Upper lobe of left lung (tissue), 6 donors: Measurements from ENCODE around the gene ZFHX3. TPM values are rescaled to one million over a fixed set of nuclear protein-coding genes. Genes with fewer than 3 reads are reported as not detected.

ENCODE experiments used
- ATAC-seq, 2 donors: fragments of 200-7000 bp; cut with Tn5 transposase; one replicate each; pipeline ENCODE4 v1.9.1; 2022; ENCODE audit warnings: mild to moderate bottlenecking in 2 of 2, moderate library complexity in 2 of 2; ENCODE audit not compliant: low FRiP score in 2 of 2
- DNase-seq, 2 donors: peaks; one replicate each; pipeline ENCODE4 v3.0.0-alpha.2; 2019 to 2020
- H3K27ac ChIP-seq, 4 donors: fragments of 200-600 bp; sonication (generic); one replicate each; pipeline ENCODE4 v1.5.1; 2016 to 2019
- H3K27me3 ChIP-seq, 4 donors: fragments of 200-600 bp; sonication (generic); one replicate each; pipeline ENCODE4 v1.5.1; 2017 to 2019
- H3K36me3 ChIP-seq, 4 donors: fragments of 200-600 bp; sonication (generic); one replicate each; pipeline ENCODE4 v1.5.1; 2016 to 2019
- H3K4me1 ChIP-seq, 4 donors: fragments of 200-600 bp; sonication (generic); one replicate each; pipeline ENCODE4 v1.5.1; 2018 to 2019
- H3K4me3 ChIP-seq, 4 donors: fragments of 200-600 bp; sonication (generic); one replicate each; pipeline ENCODE4 v1.5.1; 2017 to 2019; ENCODE audit warnings: mild to moderate bottlenecking in 2 of 4, moderate library complexity in 1 of 4
- H3K9me3 ChIP-seq, 4 donors: fragments of 200-600 bp; sonication (generic); one replicate each; pipeline ENCODE4 v1.5.1; 2018 to 2019
- CTCF ChIP-seq, 6 experiments: fragments of 450-650 bp in 4 of 6; fragments of 200-600 bp in 2 of 6; sonication (generic) in 2 of 6; IDR thresholded peaks; one replicate each; pipeline ENCODE4 v1.5.1; 2016 to 2019; ENCODE audit warnings: antibody characterized with exemption in 6 of 6
- EP300 ChIP-seq, 4 donors: sonication (generic); formaldehyde crosslinking; IDR thresholded peaks; one replicate each; pipeline ENCODE4 v1.5.1; 2017; ENCODE audit warnings: antibody characterized with exemption in 4 of 4, control low read depth in 2 of 4
- POLR2A ChIP-seq, 4 donors: fragments of 450-650 bp; IDR thresholded peaks; one replicate each; pipeline ENCODE4 v1.5.1; 2016 to 2017; ENCODE audit warnings: antibody characterized with exemption in 4 of 4, mild to moderate bottlenecking in 2 of 4
- POLR2AphosphoS5 ChIP-seq, 2 donors: sonication (generic); formaldehyde crosslinking; IDR thresholded peaks; one replicate each; pipeline ENCODE4 v1.5.1; 2017; ENCODE audit warnings: antibody characterized with exemption in 2 of 2
- WGBS, 2 donors: methylation state at CpG; one replicate each; pipeline ENCODE4 v1.1.5; 2017 to 2018; 5-methylcytosine and 5-hydroxymethylcytosine counted together
- total RNA-seq, 6 donors: library from RNA; depleted of rRNA in 4 of 6; stranded (reverse); fragments of >200 nt in 4 of 6; gene quantifications; one replicate each; pipeline versions ENCODE4 v1.1.0 to v1.2.1, GENCODE V29; 2016 to 2021
- donor health status: DM: no; HTN: no; CAD: no; lungs with moderate emphysema.
- donor health status: DM: no; HTN: yes; CAD: no; lungs with severe emphysema.

Gene ZFHX3
- total RNA-seq, 6 donors from 2014 or later, result 22.4 to 40.3 (median 27.0) TPM

- Histone ChIP-seq H3K9me3 (peaks cover 0 to 6% (median 0%) of the 10 kb centered on the region in 4 donors), H3K27me3 (no peaks in the 10 kb centered on the region), H3K36me3 (no peaks in the 10 kb centered on the region), H3K4me1 (no peaks in the 10 kb centered on the region), H3K27ac (no peak overlapping the region), H3K4me3 (no peak overlapping the region)
- DNase-seq (no peak), ATAC-seq (no peak)
- no peak for TF ChIP-seq EP300 (IDR thresholded peaks at IDR 0.05)
- no peak for TF ChIP-seq POLR2A (IDR thresholded peaks at IDR 0.05)
- no peak for TF ChIP-seq CTCF (IDR thresholded peaks at IDR 0.05)
- no peak for TF ChIP-seq POLR2AphosphoS5 (IDR thresholded peaks at IDR 0.05)
- 63 to 82% methylated on average over 2 of the region's 2 CpGs for WGBS, 2 donors
Observed at GRCh38 chr16:72753881-72754280, 294.0 kb downstream of the ZFHX3 start.

DNA sequence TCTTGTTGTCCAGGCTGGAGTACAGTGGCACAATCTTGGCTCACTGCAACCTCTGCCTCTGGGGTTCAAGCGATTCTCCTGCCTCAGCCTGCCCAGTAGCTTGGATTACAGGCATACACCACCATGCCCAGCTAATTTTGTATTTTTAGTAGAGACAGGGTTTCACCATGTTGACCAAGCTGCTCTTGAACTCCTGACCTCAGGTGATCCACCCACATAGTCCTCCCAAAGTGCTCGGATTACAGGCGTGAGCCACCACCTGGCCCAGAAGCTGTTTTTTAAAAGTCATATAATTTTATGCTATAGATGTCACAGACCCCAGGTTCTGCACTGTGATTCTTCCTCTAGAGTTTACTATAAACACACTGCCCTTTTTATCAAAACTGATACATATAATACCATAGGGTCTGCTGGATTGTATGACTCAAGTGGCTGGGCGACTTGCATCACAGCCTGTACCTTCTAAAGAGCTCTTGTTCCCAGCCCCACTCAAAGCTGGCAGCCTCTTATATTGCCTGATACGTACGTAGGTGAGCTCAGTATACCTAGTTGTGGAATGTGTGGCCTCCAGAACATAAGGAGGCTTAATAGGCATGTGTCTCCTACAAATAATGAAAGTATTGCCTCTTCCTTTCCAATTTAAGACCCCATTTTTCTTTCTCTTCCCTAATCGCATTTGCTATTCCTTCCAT, 295.8 kb downstream of the ZFHX3 start:
- ATAC-seq, result peak; percentile 46 to 78
- TF ChIP-seq POLR2AphosphoS5 (IDR thresholded peaks at IDR 0.05) (peak in 1 of 2 donors; percentile 28), CTCF (IDR thresholded peaks at IDR 0.05) (no peak), EP300 (IDR thresholded peaks at IDR 0.05) (peak in 1 of 4 donors; percentile 86), POLR2A (IDR thresholded peaks at IDR 0.05) (no peak)
- peak in 1 of 2 donors; percentile 82 for DNase-seq
- H3K4me3 ChIP-seq, result no peak overlapping the region
- H3K27ac ChIP-seq, result no peak overlapping the region
- no peaks in the 10 kb centered on the region for H3K9me3 ChIP-seq
- 86 to 92% methylated on average over 7 of the region's 7 CpGs for WGBS, 2 donors
- no peaks in the 10 kb centered on the region for H3K36me3 ChIP-seq
- H3K27me3 ChIP-seq, result no peaks in the 10 kb centered on the region
- no peaks in the 10 kb centered on the region for H3K4me1 ChIP-seq

DNA sequence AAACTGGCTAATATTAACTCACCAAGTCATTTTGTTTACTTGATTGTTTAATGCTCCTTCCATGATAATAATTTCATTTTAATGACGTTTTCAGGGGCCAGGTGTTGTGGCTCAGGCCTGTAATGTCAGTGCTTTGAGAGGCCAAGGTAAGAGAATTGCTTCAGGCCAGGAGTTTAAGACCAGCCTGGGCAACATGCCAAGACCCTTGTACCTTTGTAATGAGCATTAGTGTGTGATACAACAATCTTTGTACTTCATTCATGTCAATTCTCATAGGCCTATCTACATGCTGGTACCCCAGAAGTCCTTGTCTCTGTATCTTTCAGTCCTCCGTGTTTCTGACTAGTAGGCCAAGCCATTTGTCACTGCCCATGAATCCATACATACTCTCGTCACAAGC, 296.9 kb downstream of the ZFHX3 start:
- TF ChIP-seq POLR2AphosphoS5 (IDR thresholded peaks at IDR 0.05) (no peak), POLR2A (IDR thresholded peaks at IDR 0.05) (no peak), EP300 (IDR thresholded peaks at IDR 0.05) (no peak), CTCF (IDR thresholded peaks at IDR 0.05) (no peak)
- no peak overlapping the region for H3K4me3 ChIP-seq
- DNase-seq, result no peak
- ATAC-seq, result no peak
- no peaks in the 10 kb centered on the region for H3K36me3 ChIP-seq
- H3K4me1 ChIP-seq, result no peaks in the 10 kb centered on the region
- H3K9me3 ChIP-seq, result no peaks in the 10 kb centered on the region
- H3K27ac ChIP-seq, result no peak overlapping the region
- H3K27me3 ChIP-seq, result no peaks in the 10 kb centered on the region
- WGBS, 2 donors, result 79 to 84% methylated on average over 3 of the region's 3 CpGs

- no peak for ATAC-seq
- DNase-seq, result no peak
- H3K27ac ChIP-seq, result no peak overlapping the region
- H3K4me3 ChIP-seq, result no peak overlapping the region
- TF ChIP-seq POLR2AphosphoS5 (IDR thresholded peaks at IDR 0.05) (no peak), EP300 (IDR thresholded peaks at IDR 0.05) (no peak), CTCF (IDR thresholded peaks at IDR 0.05) (no peak), POLR2A (IDR thresholded peaks at IDR 0.05) (no peak)
- H3K36me3 ChIP-seq, result no peaks in the 10 kb centered on the region
- no peaks in the 10 kb centered on the region for H3K9me3 ChIP-seq
- no peaks in the 10 kb centered on the region for H3K4me1 ChIP-seq
- H3K27me3 ChIP-seq, result no peaks in the 10 kb centered on the region
Observed at GRCh38 chr16:72749091-72749490, 298.8 kb downstream of the ZFHX3 start.
